SU-DHL-6 (cell line): ENCODE measurements around the gene CFAP141.

ENCODE experiments used
- EZH2phosphoT487 ChIP-seq: fragments of 200-600 bp; sonication (generic), shearing (Covaris generic); conservative IDR thresholded peaks from 2 replicates; pipeline ENCODE4 v1.6.1; 2018; ENCODE audit warnings: mild to moderate bottlenecking, antibody characterized with exemption, low read length, moderate library complexity, mixed read lengths
- TF ChIP-seq, protein P1 (sequence below): fragments of 200-600 bp; sonication (generic); IDR thresholded peaks from one replicate; pipeline ENCODE4 v1.5.1; 2017; ENCODE audit warnings: antibody characterized with exemption, mild to moderate bottlenecking, low read length, moderate library complexity; ENCODE audit not compliant: insufficient read depth, poor library complexity, severe bottlenecking

GRCh38 chr1:154151311-154151710, 54.8 kb downstream of the CFAP141 start:
- TF ChIP-seq EZH2phosphoT487: no peak
- TF ChIP-seq, protein P1, sequence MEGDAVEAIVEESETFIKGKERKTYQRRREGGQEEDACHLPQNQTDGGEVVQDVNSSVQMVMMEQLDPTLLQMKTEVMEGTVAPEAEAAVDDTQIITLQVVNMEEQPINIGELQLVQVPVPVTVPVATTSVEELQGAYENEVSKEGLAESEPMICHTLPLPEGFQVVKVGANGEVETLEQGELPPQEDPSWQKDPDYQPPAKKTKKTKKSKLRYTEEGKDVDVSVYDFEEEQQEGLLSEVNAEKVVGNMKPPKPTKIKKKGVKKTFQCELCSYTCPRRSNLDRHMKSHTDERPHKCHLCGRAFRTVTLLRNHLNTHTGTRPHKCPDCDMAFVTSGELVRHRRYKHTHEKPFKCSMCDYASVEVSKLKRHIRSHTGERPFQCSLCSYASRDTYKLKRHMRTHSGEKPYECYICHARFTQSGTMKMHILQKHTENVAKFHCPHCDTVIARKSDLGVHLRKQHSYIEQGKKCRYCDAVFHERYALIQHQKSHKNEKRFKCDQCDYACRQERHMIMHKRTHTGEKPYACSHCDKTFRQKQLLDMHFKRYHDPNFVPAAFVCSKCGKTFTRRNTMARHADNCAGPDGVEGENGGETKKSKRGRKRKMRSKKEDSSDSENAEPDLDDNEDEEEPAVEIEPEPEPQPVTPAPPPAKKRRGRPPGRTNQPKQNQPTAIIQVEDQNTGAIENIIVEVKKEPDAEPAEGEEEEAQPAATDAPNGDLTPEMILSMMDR: no peak
